HG02852 (cell line): ENCODE results near the gene SPATA6.
"Not testable (repeated sequence)": the region's sequence is repeated elsewhere in the genome, so short reads cannot be mapped to it uniquely, and the experiment has no call there.

Source experiments
- ATAC-seq: cut with Tn5 transposase; IDR thresholded peaks from one replicate; pipeline ENCODE4 v1.9.1; 2021; ENCODE audit warnings: mild to moderate bottlenecking, moderate library complexity; ENCODE audit not compliant: unreplicated experiment

SPATA6 gene

GRCh38 chr1:48362901-48363300, 109.1 kb downstream of the SPATA6 start:
- ATAC-seq: no peak

- ATAC-seq: no peak
These were observed 115.1 kb downstream of the SPATA6 start for GRCh38 chr1:48356901-48357300.

GRCh38 chr1:48344373-48344772, 127.6 kb downstream of the SPATA6 start:
- ATAC-seq: no peak

GRCh38 chr1:48341221-48341620, 130.8 kb downstream of the SPATA6 start:
- no peak for ATAC-seq

- ATAC-seq: no peak
These were observed 133.7 kb downstream of the SPATA6 start for GRCh38 chr1:48338257-48338656.

- no peak for ATAC-seq
These were observed 138.7 kb downstream of the SPATA6 start for GRCh38 chr1:48333316-48333715.

GRCh38 chr1:48332115-48332514, 139.9 kb downstream of the SPATA6 start:
- no peak for ATAC-seq

GRCh38 chr1:48329905-48330304, 142.1 kb downstream of the SPATA6 start:
- ATAC-seq: no peak

GRCh38 chr1:48329486-48329885, 142.5 kb downstream of the SPATA6 start:
- ATAC-seq: no peak

- ATAC-seq: not testable (repeated sequence)
These were observed 160.2 kb downstream of the SPATA6 start for GRCh38 chr1:48311829-48312228.

- no peak for ATAC-seq
These were observed 162.4 kb downstream of the SPATA6 start for GRCh38 chr1:48309564-48310082.

GRCh38 chr1:48302652-48303051, 169.4 kb downstream of the SPATA6 start:
- no peak for ATAC-seq

- ATAC-seq: no peak
These were observed 177.3 kb downstream of the SPATA6 start for GRCh38 chr1:48294656-48295055.

GRCh38 chr1:48294094-48294493, 177.9 kb downstream of the SPATA6 start:
- ATAC-seq: not testable (repeated sequence)

- ATAC-seq: no peak
These were observed 179.3 kb downstream of the SPATA6 start for GRCh38 chr1:48292706-48293105.

- ATAC-seq: no peak
These were observed 180.6 kb downstream of the SPATA6 start for GRCh38 chr1:48291421-48291820.

- ATAC-seq: no peak
These were observed 186.5 kb downstream of the SPATA6 start for GRCh38 chr1:48285525-48285924.

- not testable (repeated sequence) for ATAC-seq
These were observed 187.1 kb downstream of the SPATA6 start for GRCh38 chr1:48284696-48285420.

GRCh38 chr1:48282329-48282728, 189.7 kb downstream of the SPATA6 start:
- not testable (repeated sequence) for ATAC-seq

- ATAC-seq: not testable (repeated sequence)
These were observed 194.6 kb downstream of the SPATA6 start for GRCh38 chr1:48277437-48277836.

- no peak for ATAC-seq
These were observed 205.4 kb downstream of the SPATA6 start for GRCh38 chr1:48266576-48266975.

GRCh38 chr1:48263041-48263440, 209.0 kb downstream of the SPATA6 start:
- ATAC-seq: no peak
